Tibial nerve (tissue), 4 donors: Measurements from ENCODE around the gene RNF213.

Experiments used
- EP300 ChIP-seq, 2 donors: sonication (generic); formaldehyde crosslinking; IDR thresholded peaks; one replicate each; pipeline ENCODE4 v1.6.1; 2017; ENCODE audit warnings: antibody characterized with exemption in 2 of 2, mild to moderate bottlenecking in 1 of 2
- POLR2A ChIP-seq, 2 donors: fragments of 450-650 bp; IDR thresholded peaks; one replicate each; pipeline ENCODE4 v1.6.1; 2017; ENCODE audit warnings: antibody characterized with exemption in 2 of 2, mild to moderate bottlenecking in 2 of 2, moderate library complexity in 2 of 2
- TF ChIP-seq, protein P1 (sequence below), 5 experiments: fragments of 200-600 bp in 3 of 5; fragments of 450-650 bp in 2 of 5; sonication (generic) in 3 of 5; IDR thresholded peaks; one replicate each; pipeline ENCODE4 v1.5.1; 2016 to 2019; ENCODE audit warnings: antibody characterized with exemption in 5 of 5, mild to moderate bottlenecking in 3 of 5, moderate library complexity in 2 of 5

DNA sequence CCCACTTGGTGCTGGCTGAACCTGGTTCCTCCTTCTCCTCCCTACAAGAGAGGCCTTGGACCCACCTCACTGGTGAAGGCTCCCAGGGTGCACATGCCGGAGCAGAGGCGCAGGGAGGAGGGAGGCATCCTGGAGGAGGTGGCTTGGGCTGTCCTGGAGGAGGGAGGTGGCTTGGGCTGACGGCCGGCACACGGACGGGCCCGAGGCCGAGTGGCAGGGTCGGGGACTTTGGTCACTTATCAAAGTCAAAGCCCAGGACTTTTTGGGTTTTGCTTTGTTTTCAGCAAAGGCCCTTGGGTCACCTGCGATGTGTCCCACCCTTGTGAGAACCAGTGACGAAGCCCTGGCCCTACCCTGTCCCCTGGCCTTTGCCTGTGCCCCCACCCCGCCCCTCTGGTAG lies 182.8 kb downstream of the RNF213 start:
- TF ChIP-seq, protein P1, sequence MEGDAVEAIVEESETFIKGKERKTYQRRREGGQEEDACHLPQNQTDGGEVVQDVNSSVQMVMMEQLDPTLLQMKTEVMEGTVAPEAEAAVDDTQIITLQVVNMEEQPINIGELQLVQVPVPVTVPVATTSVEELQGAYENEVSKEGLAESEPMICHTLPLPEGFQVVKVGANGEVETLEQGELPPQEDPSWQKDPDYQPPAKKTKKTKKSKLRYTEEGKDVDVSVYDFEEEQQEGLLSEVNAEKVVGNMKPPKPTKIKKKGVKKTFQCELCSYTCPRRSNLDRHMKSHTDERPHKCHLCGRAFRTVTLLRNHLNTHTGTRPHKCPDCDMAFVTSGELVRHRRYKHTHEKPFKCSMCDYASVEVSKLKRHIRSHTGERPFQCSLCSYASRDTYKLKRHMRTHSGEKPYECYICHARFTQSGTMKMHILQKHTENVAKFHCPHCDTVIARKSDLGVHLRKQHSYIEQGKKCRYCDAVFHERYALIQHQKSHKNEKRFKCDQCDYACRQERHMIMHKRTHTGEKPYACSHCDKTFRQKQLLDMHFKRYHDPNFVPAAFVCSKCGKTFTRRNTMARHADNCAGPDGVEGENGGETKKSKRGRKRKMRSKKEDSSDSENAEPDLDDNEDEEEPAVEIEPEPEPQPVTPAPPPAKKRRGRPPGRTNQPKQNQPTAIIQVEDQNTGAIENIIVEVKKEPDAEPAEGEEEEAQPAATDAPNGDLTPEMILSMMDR (IDR thresholded peaks at IDR 0.05): no peak
- TF ChIP-seq POLR2A (IDR thresholded peaks at IDR 0.05) (no peak), EP300 (IDR thresholded peaks at IDR 0.05) (no peak)
